ENCODE data around the gene PXK.
"Not testable (repeated sequence)": the region's sequence is repeated elsewhere in the genome, so short reads cannot be mapped to it uniquely, and the experiment has no call there.

Gene PXK
- 29.0 to 52.1 reads per million in 2 donors for total RNA-seq

DNA sequence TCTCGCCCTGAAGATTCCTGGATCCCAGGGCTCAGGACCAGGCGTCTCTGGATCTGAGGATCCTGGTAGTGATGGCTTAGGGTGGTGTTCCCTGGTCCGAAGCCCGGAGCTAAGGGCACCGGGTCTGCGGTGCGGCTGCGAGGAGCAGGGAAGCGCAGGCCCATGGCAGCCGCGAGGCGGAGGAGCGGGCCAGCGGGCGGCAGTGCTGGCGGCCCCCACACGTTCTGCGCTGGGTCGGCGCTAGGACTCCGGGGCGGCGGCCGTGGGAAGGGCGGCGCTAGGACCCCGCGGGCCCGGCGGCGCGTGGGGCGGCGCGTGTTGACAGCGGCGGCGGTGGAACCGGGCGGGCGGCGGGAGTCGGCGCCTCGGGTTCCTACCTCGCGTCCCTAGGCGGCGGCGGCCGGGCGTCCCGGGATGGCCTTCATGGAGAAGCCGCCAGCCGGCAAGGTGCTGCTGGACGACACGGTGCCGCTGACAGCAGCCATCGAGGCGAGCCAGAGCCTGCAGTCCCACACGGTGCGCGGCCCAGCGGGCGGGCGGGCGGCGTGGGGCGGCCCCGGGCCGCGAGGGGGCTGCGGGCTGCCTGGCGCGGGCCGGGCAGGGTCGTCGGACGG lies at the start of gene PXK:
PXK (plus strand) TSS at position 318 of the 614 bp plus-strand sequence; CDS start at position 415, 97 bp downstream.
- DNase-seq = peak; percentile 72

DNA sequence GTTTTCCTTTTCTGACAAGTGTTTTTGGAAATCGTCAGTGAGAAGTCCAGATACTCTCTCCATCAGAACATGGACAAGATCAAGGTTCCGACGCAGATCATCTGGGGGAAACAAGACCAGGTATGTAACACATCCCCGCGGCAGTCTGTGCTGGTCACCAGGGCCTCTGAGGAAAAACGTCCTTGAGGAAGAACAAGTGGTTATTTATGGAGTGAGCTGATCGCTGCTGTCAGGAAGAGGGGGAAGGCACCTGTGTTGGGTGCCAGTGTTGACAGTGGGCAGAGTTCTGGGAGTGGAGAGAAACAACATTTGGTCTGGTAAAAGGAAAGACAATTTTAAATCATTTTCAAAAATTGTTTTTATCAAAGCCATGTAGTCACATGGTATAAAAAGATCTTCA lies 47.4 kb upstream of the PXK start:
- no peak for DNase-seq

DNA sequence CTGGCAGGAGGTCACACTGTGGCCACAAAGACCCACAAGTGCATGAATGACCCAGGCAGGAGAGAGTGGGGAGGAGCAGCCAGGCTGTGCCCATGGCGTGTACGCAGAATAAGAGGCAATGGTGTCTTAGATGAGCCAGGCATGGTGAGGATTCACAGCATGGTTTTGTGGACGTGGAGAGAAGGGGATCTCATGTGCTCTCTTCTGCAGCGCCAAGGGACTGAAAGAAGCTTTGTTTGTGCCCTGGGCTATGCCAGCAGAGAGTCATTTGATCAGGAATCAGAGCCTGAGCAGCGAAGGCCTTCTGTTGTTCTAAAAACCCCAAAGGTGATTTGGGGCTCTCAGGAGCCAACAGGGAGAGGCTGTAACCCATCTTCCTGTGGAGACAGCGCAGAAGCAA lies 45.3 kb upstream of the PXK start:
- no peak for DNase-seq

DNA sequence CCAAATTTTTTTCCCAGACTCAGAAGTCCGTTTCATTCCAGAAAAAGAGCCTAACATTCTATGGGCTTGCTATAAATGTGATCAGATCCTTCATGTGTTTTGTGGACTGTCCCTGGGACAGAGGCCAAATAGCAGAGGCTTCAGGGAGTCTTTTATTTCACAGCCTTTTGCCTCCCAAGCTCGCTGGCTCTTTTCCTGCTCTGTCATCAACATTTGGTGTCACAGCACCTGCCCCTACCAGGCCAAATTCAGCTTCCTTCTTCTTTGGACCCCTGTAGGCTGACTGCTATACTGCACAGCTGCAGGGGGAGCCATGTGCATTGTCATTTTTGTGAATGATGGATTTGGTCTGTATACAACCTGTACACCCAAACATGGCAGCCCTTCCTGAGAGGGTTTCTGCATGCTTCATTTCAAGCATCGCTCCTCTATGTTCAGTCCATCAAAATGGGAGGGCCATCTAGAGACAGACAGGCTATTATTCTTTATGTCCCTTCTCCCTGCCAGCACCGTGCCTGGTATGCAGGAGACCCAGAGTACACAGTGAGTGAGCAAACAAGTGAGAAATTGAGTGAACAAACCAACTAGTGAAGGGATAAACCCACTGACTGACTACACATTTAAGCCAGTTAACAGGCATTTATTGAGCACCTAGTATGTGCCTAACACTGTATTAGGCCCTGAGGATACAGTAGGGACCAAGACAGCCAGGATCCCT lies 44.5 kb upstream of the PXK start:
- no peak for DNase-seq

DNA sequence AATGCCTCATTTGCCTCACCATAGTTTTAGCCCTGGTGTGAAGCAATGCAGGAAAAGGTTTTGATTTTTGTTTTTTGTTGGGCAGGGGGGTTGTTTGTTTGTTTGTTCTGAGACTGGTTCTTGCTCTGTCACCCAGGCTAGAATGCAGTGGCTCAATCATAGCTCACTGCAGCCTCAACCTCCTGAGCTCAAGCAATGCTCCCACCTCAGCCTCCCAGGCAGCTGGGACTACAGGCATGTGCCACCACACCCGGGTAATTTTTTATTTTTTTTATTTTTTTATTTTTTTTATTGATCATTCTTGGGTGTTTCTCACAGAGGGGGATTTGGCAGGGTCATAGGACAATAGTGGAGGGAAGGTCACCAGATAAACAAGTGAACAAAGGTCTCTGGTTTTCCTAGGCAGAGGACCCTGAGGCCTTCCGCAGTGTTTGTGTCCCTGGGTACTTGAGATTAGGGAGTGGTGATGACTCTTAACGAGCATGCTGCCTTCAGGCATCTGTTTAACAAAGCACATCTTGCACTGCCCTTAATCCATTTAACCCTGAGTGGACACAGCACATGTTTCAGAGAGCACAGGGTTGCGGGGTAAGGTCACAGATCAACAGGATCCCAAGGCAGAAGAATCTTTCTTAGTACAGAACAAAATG lies 43.6 kb upstream of the PXK start:
- DNase-seq = not testable (repeated sequence)

DNA sequence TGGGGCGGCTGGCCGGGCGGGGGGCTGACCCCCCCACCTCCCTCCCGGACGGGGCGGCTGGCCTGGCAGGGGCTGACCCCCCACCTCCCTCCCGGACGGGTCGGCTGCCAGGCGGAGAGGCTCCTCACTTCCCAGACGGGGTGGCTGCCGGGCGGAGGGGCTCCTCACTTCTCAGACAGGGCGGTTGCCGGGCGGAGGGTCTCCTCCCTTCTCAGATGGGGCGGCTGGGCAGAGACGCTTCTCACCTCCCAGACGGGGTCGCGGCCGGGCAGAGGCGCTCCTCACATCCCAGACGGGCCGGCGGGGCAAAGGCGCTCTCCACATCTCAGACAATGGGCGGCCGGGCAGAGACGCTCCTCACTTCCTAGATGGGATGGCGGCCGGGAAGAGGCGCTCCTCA lies 42.2 kb upstream of the PXK start:
- DNase-seq = not testable (repeated sequence)

DNA sequence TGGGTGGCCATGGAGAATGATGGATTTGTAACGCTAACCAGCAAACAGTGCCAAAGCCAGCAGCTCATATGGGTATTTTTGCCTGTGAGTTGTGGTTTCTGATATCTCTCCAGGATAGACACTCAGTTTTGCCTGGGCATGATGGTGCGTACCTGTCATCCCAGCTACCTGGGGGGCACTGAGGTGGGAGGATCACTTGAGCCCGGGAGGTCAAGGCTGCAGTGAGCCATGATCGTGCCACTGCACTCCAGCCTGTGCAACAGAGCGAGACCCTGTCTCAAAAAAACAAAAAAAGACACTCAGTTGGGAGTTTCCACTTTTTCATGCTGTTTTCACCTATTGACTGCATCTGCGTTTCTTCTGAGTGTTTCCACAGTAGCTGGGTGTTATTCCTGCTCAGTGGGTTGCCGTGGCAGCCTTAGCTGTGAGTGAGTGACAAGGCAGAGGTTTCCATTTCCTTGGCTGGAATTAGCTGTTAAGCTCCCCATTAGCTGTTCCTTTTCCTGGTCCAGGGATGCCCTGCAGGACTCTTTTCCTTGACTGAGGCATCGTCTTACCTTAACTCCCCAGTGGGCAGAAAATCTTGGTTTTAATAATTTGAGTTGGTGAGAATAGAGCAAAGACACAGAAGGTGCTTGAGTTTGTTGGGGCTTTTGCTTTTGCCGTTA lies 40.9 kb upstream of the PXK start:
- DNase-seq = no peak

DNA sequence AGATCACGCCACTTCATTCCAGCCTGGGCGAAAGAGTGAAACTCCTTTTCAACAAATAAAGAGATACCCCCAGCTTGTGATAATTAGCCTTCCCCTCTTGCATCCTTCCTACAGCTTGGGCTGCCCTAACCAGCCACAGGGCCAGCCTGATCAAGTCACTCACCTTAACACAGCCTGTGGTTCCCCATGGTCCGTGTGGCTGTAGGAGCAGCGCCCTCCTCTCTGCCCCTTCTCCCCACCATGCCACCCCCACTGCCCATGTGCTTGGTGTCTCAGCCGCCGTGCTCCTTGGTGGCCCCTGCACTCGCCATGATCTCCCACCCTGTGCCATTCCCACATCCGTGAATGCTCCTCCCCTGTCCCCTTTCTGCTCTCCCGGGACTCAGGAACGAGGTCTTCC lies 39.8 kb upstream of the PXK start:
- DNase-seq = no peak

DNA sequence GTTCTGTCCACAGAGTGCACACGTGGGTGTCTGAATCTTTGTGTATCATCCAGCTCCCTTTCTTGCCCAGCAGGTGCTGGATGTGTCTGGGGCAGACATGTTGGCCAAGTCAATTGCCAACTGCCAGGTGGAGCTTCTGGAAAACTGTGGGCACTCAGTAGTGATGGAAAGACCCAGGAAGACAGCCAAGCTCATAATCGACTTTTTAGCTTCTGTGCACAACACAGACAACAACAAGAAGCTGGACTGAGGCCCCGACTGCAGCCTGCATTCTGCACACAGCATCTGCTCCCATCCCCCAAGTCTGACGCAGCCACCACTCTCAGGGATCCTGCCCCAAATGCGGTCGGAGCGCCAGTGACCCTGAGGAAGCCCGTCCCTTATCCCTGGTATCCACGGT lies 39.2 kb upstream of the PXK start:
- DNase-seq = no peak

DNA sequence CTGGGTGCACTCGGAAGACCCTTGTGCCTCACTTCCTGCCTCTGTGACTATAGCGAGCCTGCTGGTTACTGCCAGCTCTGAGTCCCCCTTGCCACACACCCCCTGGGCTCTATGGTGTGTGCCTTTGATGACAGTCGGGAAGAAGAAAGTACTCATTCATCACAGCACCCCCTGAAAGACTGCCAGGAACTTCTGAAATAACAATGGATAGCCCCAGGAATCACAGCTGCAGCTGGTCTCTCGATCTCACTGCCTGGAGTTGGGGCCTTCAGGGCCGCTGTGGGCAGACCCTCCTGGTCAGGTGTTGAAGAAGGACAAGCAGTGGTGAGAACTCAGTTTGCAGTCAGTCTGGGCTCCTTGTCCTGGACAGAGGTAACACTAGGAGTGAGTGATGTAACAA lies 36.4 kb upstream of the PXK start:
- no peak for DNase-seq

DNA sequence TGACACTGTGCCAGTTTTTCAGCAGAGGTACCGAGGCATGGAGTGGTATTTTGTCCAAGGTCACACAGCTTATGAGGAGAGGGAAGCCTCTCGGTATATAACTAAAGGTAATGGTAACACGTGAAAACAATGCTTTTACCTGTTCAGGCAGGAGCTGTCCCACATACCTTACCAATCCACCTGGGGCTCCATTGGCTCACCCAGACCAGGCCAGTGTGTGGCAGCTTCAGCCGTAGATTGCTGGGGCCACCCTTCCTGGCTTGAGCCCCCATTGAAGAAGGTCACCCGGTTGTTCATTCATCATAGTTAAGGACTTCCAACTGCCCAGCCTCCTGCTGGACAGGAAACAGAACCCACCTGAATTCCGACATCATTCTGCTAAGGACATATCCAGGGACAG lies 35.8 kb upstream of the PXK start:
- DNase-seq = no peak

DNA sequence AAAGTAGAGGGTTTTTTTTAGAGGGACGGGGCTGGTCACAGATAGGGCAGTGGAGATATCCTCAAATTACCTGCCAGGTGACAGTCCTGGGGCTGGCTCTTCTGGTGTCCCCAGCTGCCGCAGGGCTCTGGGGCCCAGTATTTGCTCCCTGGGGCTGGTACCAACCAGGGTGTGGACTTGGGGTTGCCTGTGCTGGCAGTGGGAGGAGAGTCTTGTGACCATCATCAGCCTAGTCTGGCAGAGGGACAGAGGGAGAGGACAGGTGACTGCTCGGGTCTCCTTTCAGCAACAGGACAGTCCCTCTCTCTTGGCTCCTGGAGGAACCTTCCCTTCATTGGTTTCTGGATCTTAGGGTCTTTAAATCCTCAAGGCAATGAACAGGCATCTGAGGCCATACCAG lies 34.5 kb upstream of the PXK start:
- DNase-seq = no peak

DNA sequence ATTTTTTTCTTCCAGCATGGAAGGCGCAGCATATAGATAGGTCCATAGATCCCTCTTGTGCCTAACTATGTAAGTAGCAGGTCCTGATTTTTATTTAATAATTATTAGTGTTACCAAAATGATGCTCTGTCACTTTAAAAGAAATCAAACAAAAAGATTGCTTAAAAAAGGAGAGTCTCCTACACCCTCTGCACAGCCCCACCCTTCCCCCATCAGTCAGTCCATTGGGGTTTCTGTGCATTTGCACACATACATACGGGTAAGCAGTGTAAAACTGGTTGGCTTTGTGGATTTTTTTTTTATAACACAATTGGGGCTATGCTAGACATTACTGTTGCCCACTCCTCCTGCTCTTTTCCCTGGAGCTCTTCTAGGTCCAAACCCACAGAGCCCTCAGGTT lies 33.6 kb upstream of the PXK start:
- DNase-seq = no peak

DNA sequence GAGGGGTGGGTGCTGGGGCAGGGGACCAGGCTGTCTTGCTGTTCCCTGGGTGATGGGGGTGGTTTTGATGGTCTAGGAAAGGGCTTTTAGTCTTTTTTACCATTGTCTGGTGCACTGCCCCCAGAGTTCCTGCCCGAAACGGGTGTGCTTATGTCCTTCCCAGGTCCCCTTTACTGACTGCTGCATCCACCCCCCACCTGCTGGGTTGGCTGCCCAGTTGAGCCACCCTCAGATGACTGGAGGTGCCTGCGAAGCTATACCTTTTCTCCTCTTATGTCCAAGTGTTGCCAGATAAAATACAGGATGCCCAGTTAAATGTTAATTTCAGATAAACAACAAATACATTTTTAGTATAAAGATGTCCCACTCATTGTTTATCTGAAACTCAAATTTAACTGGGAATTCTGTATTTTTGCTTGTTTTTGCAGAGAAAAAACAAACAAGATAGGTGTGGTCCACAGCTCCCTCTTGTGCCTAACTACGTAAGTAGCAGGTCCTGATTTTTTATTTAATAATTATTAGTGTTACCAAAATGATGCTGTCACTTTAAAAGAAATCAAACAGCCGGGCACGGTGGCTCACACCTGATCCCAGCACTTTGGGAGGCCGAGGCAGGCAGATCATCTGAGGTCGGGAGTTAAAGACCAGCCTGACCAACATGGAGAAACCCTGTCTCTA lies 32.7 kb upstream of the PXK start:
- no peak for DNase-seq

DNA sequence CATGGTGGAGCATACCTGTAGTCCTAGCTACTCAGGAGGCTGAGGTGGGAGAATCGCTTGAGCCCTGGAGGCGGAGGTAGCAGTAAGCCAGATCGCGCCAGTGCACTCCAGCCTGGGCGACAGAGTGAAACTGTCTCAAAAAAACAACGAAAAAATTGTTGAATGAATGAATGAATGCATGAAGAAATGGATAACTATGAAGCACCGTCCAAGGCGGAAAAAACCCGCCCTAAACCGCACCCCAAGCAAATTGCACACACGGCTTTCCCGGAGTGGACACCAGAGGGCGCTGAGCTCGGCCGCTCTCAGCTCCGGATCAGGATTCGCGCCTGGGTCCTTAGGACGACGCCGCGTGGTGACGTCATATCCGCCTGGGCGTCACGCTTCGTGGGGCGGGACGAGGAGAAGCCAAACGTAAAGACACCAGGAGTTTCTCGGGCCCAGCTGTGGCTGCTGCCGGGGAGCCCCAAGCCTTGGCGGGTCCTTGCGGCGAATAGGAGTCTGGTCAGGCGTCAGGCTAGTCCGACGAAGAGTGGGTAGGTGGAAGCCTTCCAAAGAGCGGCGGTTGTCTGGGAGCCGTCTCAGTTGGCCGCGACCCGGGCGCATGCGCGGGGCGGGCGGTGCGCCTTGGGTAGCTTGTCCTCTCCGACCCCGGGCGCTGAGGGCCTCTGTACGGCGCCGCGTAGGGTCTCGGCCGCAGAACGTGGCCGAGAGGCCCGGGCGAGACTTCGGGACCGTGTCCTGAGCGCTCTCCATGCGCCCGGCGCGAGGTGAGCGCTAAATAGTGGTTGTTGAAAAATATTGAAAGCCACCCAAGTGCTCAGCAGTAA lies 26.6 kb upstream of the PXK start, which contains the start of the genes HTD2 and RPP14:
HTD2 (plus strand) TSS at position 639 of the 830 bp plus-strand sequence. CDS start 11,094 bp downstream, outside the sequence.
RPP14 (plus strand) TSS at position 364 of the 830 bp plus-strand sequence. CDS start 4,085 bp downstream, outside the sequence.
- DNase-seq = peak; percentile 99

DNA sequence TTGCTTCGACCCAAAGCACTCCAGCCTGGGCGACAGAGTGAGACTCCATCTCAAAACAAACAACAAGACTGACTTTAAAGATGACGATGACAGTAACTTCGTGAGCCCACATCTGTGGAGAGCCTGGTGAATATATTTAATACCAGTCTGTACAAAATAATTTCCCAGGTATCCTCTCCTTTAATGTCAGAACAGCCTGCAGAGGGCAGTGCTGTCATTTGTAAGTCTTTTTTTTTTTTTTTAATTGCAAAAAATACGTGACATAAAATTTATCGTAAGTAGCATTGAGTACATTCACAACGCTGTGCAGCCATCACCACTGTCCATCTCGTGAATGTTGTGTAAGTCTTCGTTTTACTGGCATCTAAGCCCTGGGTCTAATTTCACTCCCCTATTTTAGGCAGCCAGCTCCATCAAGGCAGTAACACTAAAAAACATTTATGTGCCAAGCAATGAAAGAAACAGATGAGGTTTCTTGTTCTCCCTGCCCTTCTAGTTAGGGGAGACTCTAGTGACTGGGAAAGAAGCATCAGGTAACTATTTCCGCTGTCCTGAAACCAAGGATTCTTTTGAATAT lies 25.0 kb upstream of the PXK start:
- DNase-seq = peak; percentile 18

DNA sequence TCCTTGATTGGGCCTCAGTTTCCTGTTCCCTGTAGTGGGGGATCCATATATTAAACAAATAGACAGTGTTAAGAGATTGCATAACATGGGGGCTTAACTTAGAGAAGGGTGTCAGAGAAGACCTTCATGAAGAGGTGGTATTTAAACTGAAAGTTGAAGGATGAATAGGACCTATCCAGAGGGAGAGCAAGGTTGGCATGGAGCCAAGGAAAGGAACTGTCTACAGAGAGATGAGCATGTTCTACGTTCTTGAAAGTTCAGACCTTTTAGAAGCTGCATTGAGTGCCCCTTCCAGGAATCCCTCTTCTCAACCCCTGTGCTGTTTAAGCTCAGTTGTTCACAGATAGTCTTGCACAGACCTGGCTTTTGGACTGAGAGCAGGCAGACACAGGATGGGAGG lies 24.0 kb upstream of the PXK start:
- no peak for DNase-seq

DNA sequence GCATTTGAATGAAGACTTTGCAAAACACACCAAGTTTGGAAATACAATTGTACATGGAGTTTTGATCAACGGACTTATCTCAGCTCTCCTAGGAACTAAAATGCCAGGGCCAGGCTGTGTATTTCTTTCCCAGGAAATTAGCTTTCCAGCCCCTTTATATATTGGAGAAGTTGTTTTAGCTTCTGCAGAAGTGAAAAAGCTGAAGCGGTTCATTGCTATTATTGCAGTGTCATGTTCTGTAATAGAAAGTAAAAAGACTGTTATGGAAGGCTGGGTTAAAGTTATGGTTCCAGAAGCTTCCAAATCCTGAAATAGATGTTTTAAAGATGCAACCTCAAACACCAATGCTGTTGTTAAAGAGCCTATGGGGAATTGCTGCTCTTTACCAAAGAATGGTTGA lies 14.9 kb upstream of the PXK start:
- no peak for DNase-seq

DNA sequence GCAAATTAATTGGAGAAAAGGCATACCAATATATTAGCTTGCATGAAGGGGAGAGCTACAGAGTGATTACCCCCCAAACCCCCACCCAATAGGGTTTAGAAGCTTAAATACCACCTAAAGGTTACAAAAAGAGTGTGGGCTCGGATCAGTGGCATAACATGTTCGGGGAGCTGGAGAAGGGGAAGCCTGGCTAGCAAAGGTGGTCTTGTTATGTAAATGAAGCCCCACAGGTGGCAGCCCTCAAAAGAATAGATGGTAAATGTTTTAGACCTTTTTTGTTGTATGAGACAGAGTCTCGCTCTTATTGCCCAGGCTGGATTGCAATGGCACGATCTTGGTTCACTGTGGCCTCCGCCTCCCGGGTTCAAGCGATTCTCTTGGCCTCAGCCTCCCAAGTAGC lies 10.9 kb upstream of the PXK start:
- DNase-seq = no peak

DNA sequence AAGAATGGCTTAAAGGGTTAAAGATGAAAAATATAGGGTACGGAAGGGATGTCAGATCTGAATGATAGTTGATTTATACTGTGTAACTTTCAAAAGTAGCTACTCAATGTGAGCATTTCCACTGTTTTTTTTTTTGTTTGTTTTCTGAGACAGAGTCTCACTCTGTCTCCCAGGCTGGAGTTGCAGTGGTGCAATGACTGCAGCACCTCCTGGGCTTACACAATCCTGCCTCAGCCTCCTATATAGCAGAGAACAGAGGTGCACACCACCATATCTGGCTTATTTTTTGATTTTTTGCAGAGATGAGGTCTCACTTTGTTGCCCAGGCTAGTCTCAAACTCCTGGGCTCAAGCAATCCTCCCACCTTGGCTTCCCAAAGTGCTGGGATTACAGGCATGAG lies 9.9 kb upstream of the PXK start:
- no peak for DNase-seq

All from T-helper 9 cell (primary cell).